HG03135 (cell line): ENCODE measurements around the gene PODXL.
"Not testable (repeated sequence)": the region's sequence is repeated elsewhere in the genome, so short reads cannot be mapped to it uniquely, and the experiment has no call there.

Experiments used
- ATAC-seq: cut with Tn5 transposase; IDR thresholded peaks from one replicate; pipeline ENCODE4 v1.9.1; 2021; ENCODE audit warnings: mild to moderate bottlenecking, moderate library complexity; ENCODE audit not compliant: unreplicated experiment

Gene PODXL

GRCh38 chr7:131495669-131496498, 60.5 kb downstream of the PODXL start:
- ATAC-seq = no peak

DNA sequence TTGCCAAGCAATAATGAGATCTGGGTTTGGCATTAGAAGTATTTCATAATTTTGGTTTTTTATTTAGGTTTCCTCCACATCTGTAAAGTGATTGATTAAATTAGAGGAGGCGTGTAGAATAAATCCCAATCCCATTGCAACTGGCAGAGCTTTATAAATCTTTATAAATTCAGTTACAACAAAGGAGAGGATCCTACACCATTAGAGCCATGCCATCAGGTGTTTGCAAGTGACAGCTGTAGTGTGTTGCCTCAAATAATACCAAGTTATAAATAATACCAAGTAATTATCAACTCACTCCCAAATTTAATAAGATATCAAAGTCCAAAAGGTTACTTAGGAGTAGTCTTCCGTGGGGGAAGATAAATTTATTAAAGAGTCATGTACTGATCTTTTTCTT, 62.2 kb downstream of the PODXL start:
- ATAC-seq = no peak

- ATAC-seq = no peak
These were observed 62.8 kb downstream of the PODXL start for GRCh38 chr7:131493581-131493980.

DNA sequence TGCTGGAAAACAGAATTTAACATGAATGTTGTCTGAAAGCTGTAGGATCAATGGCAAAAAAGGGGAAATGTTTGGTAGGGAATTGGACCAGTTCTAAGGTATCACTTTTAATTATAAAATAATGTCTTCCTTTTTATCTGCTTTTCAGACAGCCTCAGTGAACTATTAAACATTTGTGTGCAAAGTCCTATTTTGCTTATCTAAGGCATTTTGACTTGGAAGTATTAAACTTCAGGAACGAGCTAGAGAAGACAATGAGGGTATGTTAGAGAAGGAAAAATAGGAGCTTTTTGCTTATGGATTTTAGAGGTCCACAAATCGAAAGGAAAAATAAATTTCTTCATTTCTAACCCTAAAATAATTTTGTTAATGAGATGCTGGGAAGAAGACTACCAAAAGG, 63.3 kb downstream of the PODXL start:
- no peak for ATAC-seq

DNA sequence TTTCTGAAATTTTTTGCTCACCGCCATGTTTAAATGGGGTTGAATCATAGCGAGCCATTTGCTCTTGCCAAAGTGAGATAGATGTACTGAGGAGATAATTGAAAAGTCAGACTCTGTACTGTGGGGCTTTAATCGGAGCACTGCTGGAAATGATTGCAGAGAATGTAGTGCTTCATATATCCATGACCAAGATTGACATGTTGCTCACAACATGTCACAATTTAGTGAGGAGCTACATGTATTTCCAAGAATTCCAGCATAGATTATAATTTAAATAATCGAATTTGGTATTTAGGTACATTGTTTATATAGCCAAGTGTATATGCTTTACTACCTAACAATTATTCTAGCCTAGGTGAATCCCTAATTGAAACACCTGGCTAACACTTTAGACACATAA, 66.5 kb downstream of the PODXL start:
- ATAC-seq = no peak

DNA sequence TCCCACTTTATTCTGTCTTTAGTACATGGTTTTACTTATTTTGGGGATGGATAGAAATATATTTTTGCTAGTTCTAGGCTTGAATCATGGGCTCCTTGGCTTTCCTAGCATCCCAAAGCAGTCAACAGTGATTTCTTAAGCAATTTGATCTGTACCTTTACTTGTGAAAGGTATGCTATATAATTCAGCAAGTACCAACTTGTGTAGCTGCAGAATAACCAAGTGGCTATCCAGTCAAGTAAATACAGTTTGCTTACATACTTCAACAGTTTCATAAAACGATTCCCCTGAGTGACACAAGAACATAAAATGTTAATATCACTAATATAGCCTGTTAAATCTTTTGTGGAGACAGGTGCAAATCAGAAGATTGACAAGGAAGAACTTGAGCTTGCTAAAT, 67.2 kb downstream of the PODXL start:
- ATAC-seq = no peak

DNA sequence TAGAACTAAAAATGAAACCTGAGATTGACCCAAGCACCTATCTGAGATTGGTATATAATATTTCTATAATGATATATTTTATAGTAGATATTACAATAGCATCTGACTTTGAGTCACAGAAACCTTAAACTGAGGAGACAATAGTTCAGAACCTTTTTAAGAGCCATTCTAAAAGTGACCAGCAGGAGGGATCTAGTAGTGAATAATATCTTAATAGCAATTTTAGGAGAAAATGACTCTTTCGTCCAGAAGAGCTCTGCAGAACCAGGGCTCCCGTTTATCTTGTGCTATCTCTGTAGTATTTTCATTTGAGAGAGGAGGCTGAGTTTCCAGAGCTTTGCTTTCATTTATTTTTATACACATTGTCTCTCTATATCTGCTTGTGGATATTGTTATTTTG, 68.1 kb downstream of the PODXL start:
- ATAC-seq = no peak

GRCh38 chr7:131487217-131487616, 69.2 kb downstream of the PODXL start:
- ATAC-seq = no peak

DNA sequence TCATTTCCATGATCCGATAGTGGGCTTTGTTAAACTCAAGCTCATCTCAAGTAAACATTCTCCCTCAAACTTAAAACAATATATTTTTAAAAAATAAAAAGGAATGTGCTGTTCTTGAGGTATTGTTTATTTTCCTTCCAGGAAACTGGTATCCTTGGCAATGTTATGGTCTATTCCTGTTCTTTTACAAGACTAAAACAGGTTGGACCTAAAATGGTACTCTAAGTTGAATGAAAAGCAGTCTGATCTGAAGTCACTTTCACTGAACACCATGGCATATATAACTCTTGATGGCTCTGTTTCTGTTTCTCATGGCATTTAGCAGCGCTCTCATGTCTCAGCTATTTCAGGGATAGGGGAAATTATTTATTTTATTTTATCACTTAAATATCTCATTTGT, 70.1 kb downstream of the PODXL start:
- no peak for ATAC-seq

GRCh38 chr7:131483586-131483985, 72.8 kb downstream of the PODXL start:
- ATAC-seq = peak; percentile 56

DNA sequence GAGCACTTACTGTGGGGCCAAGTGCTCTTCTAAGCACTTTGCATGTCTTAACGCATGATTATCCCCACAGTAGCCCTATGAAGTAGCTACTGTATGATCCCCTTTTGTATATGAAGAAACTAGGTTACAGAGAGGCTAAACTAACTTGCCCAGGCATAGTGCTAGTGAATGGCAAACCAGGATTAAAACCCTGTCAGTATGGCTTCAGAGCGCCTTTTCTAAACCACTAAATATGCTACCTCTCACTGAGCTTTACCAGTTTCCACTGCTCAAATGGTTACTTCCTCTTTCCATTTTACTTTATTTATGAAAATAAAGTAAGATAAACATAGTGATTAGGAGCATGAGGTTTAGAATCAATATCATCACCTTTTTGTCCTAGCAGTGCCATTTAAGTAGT, 73.6 kb downstream of the PODXL start:
- ATAC-seq = no peak

DNA sequence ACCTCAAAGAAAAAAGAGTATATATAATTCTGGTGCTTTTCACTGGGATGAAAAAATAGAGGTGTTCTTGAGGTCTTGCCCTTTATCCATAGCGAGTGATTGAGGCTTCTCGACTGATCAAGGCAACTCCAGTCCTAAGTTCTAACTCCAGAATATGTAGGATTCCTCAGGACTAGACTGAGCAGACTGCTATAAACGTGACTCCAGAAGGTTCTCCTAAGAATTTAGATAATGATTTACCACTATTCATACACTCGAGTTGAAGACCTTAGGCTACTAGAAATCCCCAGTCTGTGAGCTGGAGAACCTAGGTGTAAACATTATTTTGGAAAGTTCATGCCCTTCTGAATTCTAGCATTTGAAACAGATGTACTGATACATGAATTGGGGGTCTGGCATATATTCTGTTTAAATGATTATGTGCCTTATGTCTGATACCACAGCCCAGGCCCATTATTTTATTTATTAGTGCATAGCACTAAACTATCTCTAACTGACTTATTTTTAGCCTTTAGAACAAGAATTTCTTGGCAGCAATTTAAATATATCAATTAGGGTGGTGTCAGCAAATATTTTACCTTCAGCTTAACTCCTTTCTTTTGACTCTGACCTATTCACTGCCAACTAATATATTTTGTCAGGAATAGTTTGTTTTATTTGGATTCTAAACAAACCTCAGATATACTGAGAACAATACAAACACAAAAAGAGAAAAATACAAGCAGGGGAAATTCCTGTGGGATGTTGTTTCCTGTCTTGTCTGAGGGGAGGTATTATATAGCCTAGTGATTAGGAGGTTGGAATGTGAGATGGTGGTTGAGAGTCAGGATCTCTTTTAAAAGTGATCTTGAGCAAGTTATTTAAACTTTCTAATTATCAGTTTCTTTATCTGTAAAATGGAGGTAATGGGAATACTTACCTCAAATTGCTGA, 75.8 kb downstream of the PODXL start:
- ATAC-seq = no peak

DNA sequence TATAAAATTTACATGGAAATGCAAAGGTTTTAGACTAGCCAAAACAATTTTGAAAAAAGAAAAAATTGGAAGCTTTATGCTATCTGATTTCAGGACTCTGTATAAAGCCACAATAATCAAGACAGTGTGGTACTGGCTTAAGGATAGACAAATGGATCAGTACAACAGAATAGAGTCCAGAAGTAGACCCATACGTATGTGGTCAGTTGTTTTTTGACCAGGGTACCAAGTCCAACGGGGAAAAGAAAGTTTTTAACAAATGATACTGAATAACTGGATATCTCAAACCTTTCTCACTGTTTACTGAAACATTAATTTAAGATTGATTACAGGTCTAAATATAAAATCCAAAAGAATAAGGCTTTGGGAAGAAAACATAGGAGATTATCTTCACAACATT, 79.7 kb downstream of the PODXL start:
- ATAC-seq = no peak

DNA sequence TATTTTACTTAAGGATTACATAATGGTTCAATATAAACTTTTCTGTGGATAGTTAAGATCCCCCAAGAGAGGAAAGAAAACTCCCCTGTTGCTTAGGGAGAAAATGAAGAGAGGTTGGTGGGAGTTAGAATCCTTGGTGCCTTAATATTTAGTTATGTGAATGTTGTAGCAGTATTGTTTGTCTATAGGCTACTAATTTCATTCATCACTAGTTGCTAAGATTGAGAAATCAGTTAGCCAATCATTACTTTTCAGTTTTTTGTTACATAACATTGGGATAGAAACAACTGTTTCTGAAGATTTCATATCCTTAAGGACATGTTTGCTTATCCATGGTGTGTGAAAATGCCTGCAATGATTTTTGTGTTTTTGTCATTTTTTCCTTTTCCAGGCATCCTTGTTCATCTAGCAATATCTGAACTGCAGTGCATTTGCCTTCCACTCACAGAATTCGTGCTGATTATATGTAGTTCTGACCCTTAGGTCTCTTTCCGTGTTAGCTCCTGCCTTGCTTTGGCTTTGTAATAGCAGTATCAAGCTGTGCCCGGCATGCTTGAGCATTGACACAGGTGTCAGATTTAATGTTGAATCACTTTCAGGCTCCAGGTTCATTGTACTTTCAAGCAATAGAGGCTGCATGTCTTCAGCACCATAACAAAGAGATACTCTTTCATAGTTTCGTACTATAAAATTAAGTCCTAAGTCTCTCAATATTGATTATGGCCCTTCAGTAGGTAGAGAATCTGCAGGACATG, 85.0 kb downstream of the PODXL start:
- no peak for ATAC-seq

DNA sequence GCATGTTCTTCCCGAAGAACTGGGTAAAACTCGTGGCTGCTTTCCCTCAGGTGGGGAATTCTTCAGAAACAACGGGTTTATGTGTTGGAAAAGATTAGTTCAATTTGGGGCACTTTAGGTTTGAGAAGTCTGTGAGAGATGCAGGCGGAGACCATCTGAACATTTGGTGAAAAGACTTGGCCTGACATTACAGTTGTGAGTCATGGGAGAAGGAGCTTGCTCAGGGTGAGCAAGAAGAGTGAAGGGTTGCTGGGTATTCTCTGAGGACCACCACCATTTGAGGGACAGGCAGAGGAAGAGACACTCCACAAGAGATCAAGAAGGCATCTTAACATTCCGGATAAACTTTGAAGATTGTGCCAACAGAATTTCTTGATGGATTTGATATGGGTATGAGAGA, 88.6 kb downstream of the PODXL start:
- ATAC-seq = no peak

DNA sequence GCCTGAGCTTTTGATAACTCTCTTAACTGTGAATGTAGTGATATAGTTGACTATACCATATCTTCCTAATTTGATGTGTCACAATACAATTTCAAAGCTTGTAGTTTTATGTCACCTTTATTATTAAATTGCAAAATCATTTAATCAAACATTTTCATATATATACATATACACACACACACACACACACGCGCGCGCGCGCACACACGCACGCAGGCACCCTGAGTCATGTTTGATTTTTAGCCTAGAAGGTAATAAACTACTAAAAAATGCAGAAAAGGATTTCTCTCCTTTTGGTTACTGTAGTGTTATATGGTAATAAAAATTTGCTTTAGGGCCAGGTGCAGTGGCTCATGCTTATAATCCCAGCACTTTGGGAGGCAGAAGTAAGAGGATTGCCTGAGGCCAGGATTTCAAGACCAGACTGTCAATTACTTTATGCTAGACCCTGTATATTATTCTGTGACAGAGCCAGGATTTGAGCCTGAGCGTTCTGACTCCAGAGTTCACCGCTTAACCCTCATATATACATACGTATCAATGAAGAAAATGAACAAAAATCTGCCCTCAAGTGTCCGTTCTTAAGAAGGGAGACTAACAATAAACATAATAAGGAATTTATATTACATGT, 89.6 kb downstream of the PODXL start:
- ATAC-seq = no peak

- not testable (repeated sequence) for ATAC-seq
These were observed 93.7 kb downstream of the PODXL start for GRCh38 chr7:131462715-131463114.

DNA sequence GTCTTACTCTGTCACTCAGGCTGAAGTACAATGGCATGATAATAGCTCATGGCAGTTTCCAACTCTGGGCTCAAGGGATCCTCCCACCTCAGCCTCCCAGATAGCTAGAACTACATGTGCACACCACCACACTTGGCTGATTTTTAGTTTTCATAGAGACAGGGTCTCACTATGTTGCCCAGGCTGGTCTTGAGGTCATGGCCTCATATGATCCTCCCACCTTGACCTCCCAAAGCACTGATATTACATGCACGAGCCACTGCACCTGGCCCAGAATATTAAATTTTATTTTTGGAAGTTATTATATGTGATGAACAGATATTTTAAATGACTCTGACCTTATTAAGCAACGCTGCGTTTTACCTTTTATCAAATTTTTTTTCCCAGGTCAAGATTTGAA, 94.4 kb downstream of the PODXL start:
- ATAC-seq = no peak

DNA sequence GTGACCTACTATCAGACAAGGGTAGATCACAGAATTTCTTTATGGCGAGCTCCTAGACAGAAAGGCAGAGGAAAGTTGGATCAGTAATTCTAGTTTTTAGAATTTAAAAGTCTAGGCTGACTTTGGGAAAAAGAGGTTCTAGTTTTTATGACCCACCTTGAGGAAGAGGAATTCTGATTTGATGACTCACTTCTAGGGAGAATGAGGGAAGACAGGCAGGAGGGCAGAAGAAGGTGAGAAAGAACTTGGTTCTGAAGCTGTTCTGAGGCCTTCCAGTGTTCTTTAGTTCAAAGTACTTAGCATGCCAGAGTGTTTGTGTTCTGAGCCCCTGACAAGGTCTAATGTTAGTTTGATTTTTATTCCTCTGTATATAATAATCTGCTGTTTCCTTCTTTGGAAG, 97.2 kb downstream of the PODXL start:
- ATAC-seq = no peak

GRCh38 chr7:131456338-131456737, 100.1 kb downstream of the PODXL start:
- no peak for ATAC-seq

GRCh38 chr7:131455546-131455945, 100.9 kb downstream of the PODXL start:
- no peak for ATAC-seq
